ENCODE results near the gene ACOT8.
"Not testable (repeated sequence)": the region's sequence is repeated elsewhere in the genome, so short reads cannot be mapped to it uniquely, and the experiment has no call there.

ACOT8 gene

GRCh38 chr20:45850926-45851325 lies 6.3 kb downstream of the ACOT8 start:
- DNase-seq: no peak

GRCh38 chr20:45850238-45850637 lies 7.0 kb downstream of the ACOT8 start:
- no peak for DNase-seq

- DNase-seq: no peak
These were observed 8.1 kb downstream of the ACOT8 start for GRCh38 chr20:45848969-45849582.

- no peak for DNase-seq
These were observed 8.8 kb downstream of the ACOT8 start for GRCh38 chr20:45848421-45848820.

- DNase-seq: no peak
These were observed 11.7 kb downstream of the ACOT8 start for GRCh38 chr20:45845452-45845851.

- no peak for DNase-seq
These were observed 13.7 kb downstream of the ACOT8 start for GRCh38 chr20:45843506-45843905.

GRCh38 chr20:45842169-45842812 lies 14.9 kb downstream of the ACOT8 start:
- DNase-seq: no peak

GRCh38 chr20:45841407-45842129 lies 15.6 kb downstream of the ACOT8 start:
- no peak for DNase-seq

- DNase-seq: no peak
These were observed 16.4 kb downstream of the ACOT8 start for GRCh38 chr20:45840700-45841198.

- DNase-seq: peak; percentile 42 to 89
These were observed 20.4 kb downstream of the ACOT8 start for GRCh38 chr20:45836841-45837240.

- no peak for DNase-seq
These were observed 21.4 kb downstream of the ACOT8 start for GRCh38 chr20:45835825-45836224.

- DNase-seq: peak in 1 of 2 experiments; percentile 11
These were observed 21.8 kb downstream of the ACOT8 start for GRCh38 chr20:45835329-45835765.

GRCh38 chr20:45834797-45835161 lies 22.4 kb downstream of the ACOT8 start:
- DNase-seq: no peak

GRCh38 chr20:45833883-45834796 lies 23.1 kb downstream of the ACOT8 start:
- peak in 1 of 2 experiments; percentile 21 for DNase-seq

GRCh38 chr20:45833030-45833882 lies 23.9 kb downstream of the ACOT8 start, which contains the start of gene SNX21:
Gene SNX21, plus strand, starts transcription at chr20:45833799. Its CDS starts 121 bp downstream, at chr20:45833920.
- DNase-seq: peak; percentile 21 to 44

- no peak for DNase-seq
These were observed 24.6 kb downstream of the ACOT8 start for GRCh38 chr20:45832619-45833018.

GRCh38 chr20:45829673-45830106 lies 27.5 kb downstream of the ACOT8 start:
- DNase-seq: not testable (repeated sequence)

GRCh38 chr20:45828589-45828988 lies 28.6 kb downstream of the ACOT8 start:
- DNase-seq: peak; percentile 14 to 57

- DNase-seq: no peak
These were observed 29.5 kb downstream of the ACOT8 start for GRCh38 chr20:45827712-45828111.

GRCh38 chr20:45827030-45827652 lies 30.1 kb downstream of the ACOT8 start, which contains the start of gene TNNC2:
Gene TNNC2, minus strand, starts transcription at chr20:45827312. Its CDS starts 64 bp downstream, at chr20:45827248.
- peak; percentile 8 to 64 for DNase-seq

Data from NCI-H524 (cell line).